ENCODE results near the gene GK.

DNA sequence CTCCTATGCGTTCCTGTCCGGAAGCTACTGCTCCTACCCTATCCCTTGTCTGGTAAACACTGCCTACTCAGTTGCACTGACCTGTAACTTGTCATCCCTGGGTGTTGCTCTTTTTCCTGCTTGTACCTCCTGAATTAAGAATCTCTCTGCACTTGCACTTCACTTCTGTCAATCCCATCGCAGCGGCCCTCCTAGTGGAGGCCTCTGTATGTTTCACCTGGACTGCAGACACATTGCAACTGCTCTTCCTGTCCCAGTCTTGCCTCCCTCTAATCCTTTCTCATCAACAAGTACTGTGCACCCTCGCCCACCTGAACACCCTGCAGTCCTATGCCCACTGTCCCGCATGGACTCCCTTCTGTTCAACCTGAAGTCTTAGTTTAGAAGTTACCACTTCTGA, 8.0 kb downstream of the GK start:
- TF ChIP-seq, protein P1, sequence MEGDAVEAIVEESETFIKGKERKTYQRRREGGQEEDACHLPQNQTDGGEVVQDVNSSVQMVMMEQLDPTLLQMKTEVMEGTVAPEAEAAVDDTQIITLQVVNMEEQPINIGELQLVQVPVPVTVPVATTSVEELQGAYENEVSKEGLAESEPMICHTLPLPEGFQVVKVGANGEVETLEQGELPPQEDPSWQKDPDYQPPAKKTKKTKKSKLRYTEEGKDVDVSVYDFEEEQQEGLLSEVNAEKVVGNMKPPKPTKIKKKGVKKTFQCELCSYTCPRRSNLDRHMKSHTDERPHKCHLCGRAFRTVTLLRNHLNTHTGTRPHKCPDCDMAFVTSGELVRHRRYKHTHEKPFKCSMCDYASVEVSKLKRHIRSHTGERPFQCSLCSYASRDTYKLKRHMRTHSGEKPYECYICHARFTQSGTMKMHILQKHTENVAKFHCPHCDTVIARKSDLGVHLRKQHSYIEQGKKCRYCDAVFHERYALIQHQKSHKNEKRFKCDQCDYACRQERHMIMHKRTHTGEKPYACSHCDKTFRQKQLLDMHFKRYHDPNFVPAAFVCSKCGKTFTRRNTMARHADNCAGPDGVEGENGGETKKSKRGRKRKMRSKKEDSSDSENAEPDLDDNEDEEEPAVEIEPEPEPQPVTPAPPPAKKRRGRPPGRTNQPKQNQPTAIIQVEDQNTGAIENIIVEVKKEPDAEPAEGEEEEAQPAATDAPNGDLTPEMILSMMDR (optimal IDR thresholded peaks at IDR 0.05 in 1 of 3, IDR thresholded peaks at IDR 0.05 in 1 of 3, conservative IDR thresholded peaks at IDR 0.05 in 1 of 3; ENCODE audit: extremely low read depth in 1 of 3, insufficient read depth in 2 of 3, low read length in 3 of 3) = no peak
- no peak for TF ChIP-seq EZH2 (IDR thresholded peaks at IDR 0.05; ENCODE audit: low read length)

Data from keratinocyte (primary cell).